ENCODE measurements around the gene GPR35. TPM values are rescaled to one million over a fixed set of nuclear protein-coding genes. Genes with fewer than 3 reads are reported as not detected.

GPR35 gene
- total and polyA plus RNA-seq, 2 of the 13 experiments (the other 11 are each of a cell fraction or from before 2014, with no cell fraction given), result 27.1 to 44.2 TPM

DNA sequence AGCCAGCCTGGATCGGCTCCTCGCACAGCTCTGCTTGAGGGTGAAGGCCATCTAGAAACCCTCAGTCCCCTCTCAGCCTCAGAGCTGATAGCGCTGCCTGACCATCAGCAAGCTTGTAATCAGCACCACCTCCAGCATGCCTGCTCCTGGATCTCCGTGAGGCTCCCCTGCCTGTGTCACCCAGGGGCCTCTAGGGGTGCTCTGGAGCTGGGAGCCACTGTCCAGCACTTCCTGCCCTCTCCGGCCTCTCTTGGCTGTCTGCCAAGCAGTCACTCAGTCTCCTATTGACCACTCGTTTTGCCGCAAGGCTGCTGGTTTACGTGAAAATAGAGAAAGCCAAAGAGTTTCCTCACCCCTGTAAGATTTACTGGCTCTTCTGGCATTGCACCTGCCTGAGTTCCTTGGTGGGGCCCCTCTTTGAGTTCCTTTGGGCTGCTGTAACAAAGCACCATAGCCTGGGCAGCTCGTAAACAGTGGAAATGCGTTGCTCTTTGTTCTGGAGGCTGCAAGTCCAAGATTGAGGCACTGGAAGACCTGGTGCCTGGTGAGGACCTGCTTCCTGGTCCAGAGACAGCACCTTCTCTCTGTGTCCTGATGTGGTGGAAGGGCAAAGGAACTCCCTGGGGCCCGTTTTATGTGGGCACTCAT lies 20.9 kb upstream of the GPR35 start (continued):
- TF ChIP-seq ZNF766 (CRISPR knock-in tag; IDR thresholded peaks at IDR 0.05; ENCODE audit: borderline replicate concordance), result peak; percentile 88; the same call in 1 of the 2 replicates
- TF ChIP-seq HNRNPH1 (optimal IDR thresholded peaks at IDR 0.05; ENCODE audit: low read depth, low read length), result peak; percentile 65
- TF ChIP-seq, protein P1, sequence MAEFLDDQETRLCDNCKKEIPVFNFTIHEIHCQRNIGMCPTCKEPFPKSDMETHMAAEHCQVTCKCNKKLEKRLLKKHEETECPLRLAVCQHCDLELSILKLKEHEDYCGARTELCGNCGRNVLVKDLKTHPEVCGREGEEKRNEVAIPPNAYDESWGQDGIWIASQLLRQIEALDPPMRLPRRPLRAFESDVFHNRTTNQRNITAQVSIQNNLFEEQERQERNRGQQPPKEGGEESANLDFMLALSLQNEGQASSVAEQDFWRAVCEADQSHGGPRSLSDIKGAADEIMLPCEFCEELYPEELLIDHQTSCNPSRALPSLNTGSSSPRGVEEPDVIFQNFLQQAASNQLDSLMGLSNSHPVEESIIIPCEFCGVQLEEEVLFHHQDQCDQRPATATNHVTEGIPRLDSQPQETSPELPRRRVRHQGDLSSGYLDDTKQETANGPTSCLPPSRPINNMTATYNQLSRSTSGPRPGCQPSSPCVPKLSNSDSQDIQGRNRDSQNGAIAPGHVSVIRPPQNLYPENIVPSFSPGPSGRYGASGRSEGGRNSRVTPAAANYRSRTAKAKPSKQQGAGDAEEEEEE (CRISPR knock-in tag; IDR thresholded peaks at IDR 0.05; ENCODE audit: borderline replicate concordance), result no peak
- TF ChIP-seq, protein P2, sequence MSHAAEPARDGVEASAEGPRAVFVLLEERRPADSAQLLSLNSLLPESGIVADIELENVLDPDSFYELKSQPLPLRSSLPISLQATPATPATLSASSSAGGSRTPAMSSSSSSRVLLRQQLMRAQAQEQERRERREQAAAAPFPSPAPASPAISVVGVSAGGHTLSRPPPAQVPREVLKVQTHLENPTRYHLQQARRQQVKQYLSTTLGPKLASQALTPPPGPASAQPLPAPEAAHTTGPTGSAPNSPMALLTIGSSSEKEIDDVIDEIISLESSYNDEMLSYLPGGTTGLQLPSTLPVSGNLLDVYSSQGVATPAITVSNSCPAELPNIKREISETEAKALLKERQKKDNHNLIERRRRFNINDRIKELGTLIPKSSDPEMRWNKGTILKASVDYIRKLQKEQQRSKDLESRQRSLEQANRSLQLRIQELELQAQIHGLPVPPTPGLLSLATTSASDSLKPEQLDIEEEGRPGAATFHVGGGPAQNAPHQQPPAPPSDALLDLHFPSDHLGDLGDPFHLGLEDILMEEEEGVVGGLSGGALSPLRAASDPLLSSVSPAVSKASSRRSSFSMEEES (CRISPR knock-in tag; IDR thresholded peaks at IDR 0.05), result peak; percentile 57; the same call in 1 of the 2 replicates
- peak; percentile 93 for TF ChIP-seq SAP130 (CRISPR knock-in tag; IDR thresholded peaks at IDR 0.05; ENCODE audit: low read depth)
- 0 out of 2 replicates have a peak, but pooled peaks have one; percentile 44 for TF ChIP-seq RXRA (CRISPR knock-in tag; IDR thresholded peaks at IDR 0.05)
- peak; percentile 57 for TF ChIP-seq RARA (CRISPR knock-in tag; IDR thresholded peaks at IDR 0.05)
- TF ChIP-seq ZNF431 (CRISPR knock-in tag; IDR thresholded peaks at IDR 0.05; ENCODE audit: borderline replicate concordance, low read depth), result no peak; the same call in 1 of the 2 replicates
- TF ChIP-seq RXRB (CRISPR knock-in tag; IDR thresholded peaks at IDR 0.05; ENCODE audit: borderline replicate concordance), result peak; percentile 75; the same call in 1 of the 2 replicates
- TF ChIP-seq ZNF674 (CRISPR knock-in tag; IDR thresholded peaks at IDR 0.05; ENCODE audit: low read depth), result no peak
- TF ChIP-seq ZNF737 (CRISPR knock-in tag; IDR thresholded peaks at IDR 0.05; ENCODE audit: borderline replicate concordance), result no peak
- TF ChIP-seq GABPA (IDR thresholded peaks at IDR 0.05; ENCODE audit: low read depth, low read length), result no peak
- TF ChIP-seq GABPA (CRISPR knock-in tag; IDR thresholded peaks at IDR 0.05; ENCODE audit: low read depth), result peak; percentile 87
- TF ChIP-seq AGO2 (optimal IDR thresholded peaks at IDR 0.05; ENCODE audit: low read depth, low read length), result no peak
- 0 out of 2 replicates have a peak, but pooled peaks have one; percentile 51 for TF ChIP-seq MIXL1 (CRISPR knock-in tag; IDR thresholded peaks at IDR 0.05)
- TF ChIP-seq, protein P3, sequence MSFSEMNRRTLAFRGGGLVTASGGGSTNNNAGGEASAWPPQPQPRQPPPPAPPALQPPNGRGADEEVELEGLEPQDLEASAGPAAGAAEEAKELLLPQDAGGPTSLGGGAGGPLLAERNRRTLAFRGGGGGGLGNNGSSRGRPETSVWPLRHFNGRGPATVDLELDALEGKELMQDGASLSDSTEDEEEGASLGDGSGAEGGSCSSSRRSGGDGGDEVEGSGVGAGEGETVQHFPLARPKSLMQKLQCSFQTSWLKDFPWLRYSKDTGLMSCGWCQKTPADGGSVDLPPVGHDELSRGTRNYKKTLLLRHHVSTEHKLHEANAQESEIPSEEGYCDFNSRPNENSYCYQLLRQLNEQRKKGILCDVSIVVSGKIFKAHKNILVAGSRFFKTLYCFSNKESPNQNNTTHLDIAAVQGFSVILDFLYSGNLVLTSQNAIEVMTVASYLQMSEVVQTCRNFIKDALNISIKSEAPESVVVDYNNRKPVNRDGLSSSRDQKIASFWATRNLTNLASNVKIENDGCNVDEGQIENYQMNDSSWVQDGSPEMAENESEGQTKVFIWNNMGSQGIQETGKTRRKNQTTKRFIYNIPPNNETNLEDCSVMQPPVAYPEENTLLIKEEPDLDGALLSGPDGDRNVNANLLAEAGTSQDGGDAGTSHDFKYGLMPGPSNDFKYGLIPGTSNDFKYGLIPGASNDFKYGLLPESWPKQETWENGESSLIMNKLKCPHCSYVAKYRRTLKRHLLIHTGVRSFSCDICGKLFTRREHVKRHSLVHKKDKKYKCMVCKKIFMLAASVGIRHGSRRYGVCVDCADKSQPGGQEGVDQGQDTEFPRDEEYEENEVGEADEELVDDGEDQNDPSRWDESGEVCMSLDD (CRISPR knock-in tag; IDR thresholded peaks at IDR 0.05; ENCODE audit: borderline replicate concordance), result no peak
- TF ChIP-seq SATB2 (CRISPR knock-in tag; IDR thresholded peaks at IDR 0.05), result no peak
- TF ChIP-seq, protein P4, sequence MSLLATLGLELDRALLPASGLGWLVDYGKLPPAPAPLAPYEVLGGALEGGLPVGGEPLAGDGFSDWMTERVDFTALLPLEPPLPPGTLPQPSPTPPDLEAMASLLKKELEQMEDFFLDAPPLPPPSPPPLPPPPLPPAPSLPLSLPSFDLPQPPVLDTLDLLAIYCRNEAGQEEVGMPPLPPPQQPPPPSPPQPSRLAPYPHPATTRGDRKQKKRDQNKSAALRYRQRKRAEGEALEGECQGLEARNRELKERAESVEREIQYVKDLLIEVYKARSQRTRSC (CRISPR knock-in tag; IDR thresholded peaks at IDR 0.05; ENCODE audit: low read depth), result no peak
- no peak for TF ChIP-seq ZNF713 (CRISPR knock-in tag; IDR thresholded peaks at IDR 0.05)
- TF ChIP-seq, protein P5, sequence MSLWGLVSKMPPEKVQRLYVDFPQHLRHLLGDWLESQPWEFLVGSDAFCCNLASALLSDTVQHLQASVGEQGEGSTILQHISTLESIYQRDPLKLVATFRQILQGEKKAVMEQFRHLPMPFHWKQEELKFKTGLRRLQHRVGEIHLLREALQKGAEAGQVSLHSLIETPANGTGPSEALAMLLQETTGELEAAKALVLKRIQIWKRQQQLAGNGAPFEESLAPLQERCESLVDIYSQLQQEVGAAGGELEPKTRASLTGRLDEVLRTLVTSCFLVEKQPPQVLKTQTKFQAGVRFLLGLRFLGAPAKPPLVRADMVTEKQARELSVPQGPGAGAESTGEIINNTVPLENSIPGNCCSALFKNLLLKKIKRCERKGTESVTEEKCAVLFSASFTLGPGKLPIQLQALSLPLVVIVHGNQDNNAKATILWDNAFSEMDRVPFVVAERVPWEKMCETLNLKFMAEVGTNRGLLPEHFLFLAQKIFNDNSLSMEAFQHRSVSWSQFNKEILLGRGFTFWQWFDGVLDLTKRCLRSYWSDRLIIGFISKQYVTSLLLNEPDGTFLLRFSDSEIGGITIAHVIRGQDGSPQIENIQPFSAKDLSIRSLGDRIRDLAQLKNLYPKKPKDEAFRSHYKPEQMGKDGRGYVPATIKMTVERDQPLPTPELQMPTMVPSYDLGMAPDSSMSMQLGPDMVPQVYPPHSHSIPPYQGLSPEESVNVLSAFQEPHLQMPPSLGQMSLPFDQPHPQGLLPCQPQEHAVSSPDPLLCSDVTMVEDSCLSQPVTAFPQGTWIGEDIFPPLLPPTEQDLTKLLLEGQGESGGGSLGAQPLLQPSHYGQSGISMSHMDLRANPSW (CRISPR knock-in tag; IDR thresholded peaks at IDR 0.05; ENCODE audit: borderline replicate concordance), result 0 out of 2 replicates have a peak, but pooled peaks have one; percentile 15
- peak; percentile 36; the same call in 1 of the 2 replicates for TF ChIP-seq NR2F6 (IDR thresholded peaks at IDR 0.05)
- peak; percentile 79 for TF ChIP-seq NR2F6 (CRISPR knock-in tag; IDR thresholded peaks at IDR 0.05)
